Mesendoderm (in vitro differentiated cells): ENCODE results near the gene NCMAP.

Source experiments
- DNase-seq: peaks from one replicate; pipeline ENCODE4 v3.0.0; 2013
- H2AK5ac ChIP-seq: 2 replicates; pipeline ENCODE4 v1.6.1; 2013; ENCODE audit warnings: low read length, inconsistent platforms
- H2BK120ac ChIP-seq: 2 replicates; pipeline ENCODE4 v1.6.1; 2013; ENCODE audit warnings: low read depth, mild to moderate bottlenecking, low read length, moderate library complexity, mixed read lengths
- H2BK15ac ChIP-seq: replicated peaks from 2 replicates; pipeline ENCODE4 v1.6.1; 2013; ENCODE audit warnings: low read depth, mild to moderate bottlenecking, moderate library complexity
- H2BK5ac ChIP-seq: 2 replicates; pipeline ENCODE4 v1.6.1; 2013; ENCODE audit warnings: low read length, inconsistent platforms
- H3K18ac ChIP-seq: 2 replicates; pipeline ENCODE4 v1.6.1; 2013; ENCODE audit warnings: mild to moderate bottlenecking, low read length, mixed read lengths
- H3K23ac ChIP-seq: one replicate; pipeline ENCODE4 v1.6.1; 2013; ENCODE audit warnings: low read length
- H3K27ac ChIP-seq: 2 replicates; pipeline ENCODE4 v1.5.1; 2013; ENCODE audit warnings: low read depth, mild to moderate bottlenecking, inconsistent platforms, low read length, moderate library complexity
- H3K27me3 ChIP-seq: 2 replicates; pipeline ENCODE4 v1.6.1; 2013; ENCODE audit warnings: low read length, control low read depth, mild to moderate bottlenecking, inconsistent platforms; ENCODE audit not compliant: insufficient read depth, poor library complexity
- H3K36me3 ChIP-seq: 2 replicates; pipeline ENCODE4 v1.6.1; 2013; ENCODE audit warnings: low read length, inconsistent platforms; ENCODE audit not compliant: control insufficient read depth, insufficient read depth
- H3K4ac ChIP-seq: one replicate; pipeline ENCODE4 v1.6.1; 2013; ENCODE audit warnings: low read depth, mild to moderate bottlenecking, low read length, moderate library complexity
- H3K4me1 ChIP-seq: 2 replicates; pipeline ENCODE4 v1.6.1; 2013; ENCODE audit warnings: low read depth, low read length, inconsistent platforms; ENCODE audit not compliant: control insufficient read depth
- H3K4me2 ChIP-seq: 2 replicates; pipeline ENCODE4 v1.6.1; 2013; ENCODE audit warnings: low read length
- H3K4me3 ChIP-seq: 2 replicates; pipeline ENCODE4 v1.5.1; 2013; ENCODE audit warnings: mild to moderate bottlenecking, low read length
- H3K56ac ChIP-seq: one replicate; pipeline ENCODE4 v1.6.1; 2013; ENCODE audit warnings: low read length
- H3K79me1 ChIP-seq: 2 replicates; pipeline ENCODE4 v1.6.1; 2013; ENCODE audit warnings: low read length, inconsistent platforms
- H3K79me2 ChIP-seq: 2 replicates; pipeline ENCODE4 v1.6.1; 2013; ENCODE audit warnings: mild to moderate bottlenecking, low read length; ENCODE audit not compliant: control insufficient read depth, insufficient read depth
- H3K9ac ChIP-seq: 2 replicates; pipeline ENCODE4 v1.6.1; 2013; ENCODE audit warnings: low read length, inconsistent platforms
- H4K5ac ChIP-seq: one replicate; pipeline ENCODE4 v1.6.1; 2013; ENCODE audit warnings: low read length
- H4K8ac ChIP-seq: one replicate; pipeline ENCODE4 v1.6.1; 2013; ENCODE audit warnings: low read depth, mild to moderate bottlenecking, control low read depth, low read length, moderate library complexity
- WGBS: extraction: QIAGEN DNeasy Blood & Tissue Kit; methylation state at CpG from one replicate; pipeline ENCODE4 v1.1.7; 2013; ENCODE audit warnings: low lambda C conversion rate, missing lambda C conversion rate; ENCODE audit not compliant: insufficient coverage; ENCODE audit errors: extremely low coverage; 5-methylcytosine and 5-hydroxymethylcytosine counted together

The NCMAP gene

DNA sequence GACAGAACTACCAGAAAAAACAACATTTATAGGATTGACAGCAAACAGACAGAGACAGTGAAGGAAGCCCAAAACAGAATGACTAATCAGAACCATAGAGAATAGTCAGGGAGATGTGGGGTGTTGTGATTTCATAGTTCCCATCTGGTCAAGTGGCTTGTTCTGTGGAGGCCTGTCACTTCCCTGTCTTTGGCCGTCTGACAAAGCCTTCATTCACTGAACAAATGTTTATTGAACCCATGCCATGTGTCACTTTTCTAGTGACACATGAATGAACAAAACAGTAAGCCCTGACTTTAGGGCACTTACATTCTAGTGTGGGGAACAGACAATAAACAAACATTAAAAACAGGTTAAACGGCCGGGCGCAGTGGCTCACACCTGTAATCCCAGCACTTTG is 84.0 kb downstream of the NCMAP start:
- no peaks in the 10 kb centered on the region for H3K27me3 ChIP-seq
- no peak for DNase-seq
- H3K23ac ChIP-seq: no peak overlapping the region
- H3K27ac ChIP-seq: no peak overlapping the region
- H3K9ac ChIP-seq: no peak overlapping the region
- H3K79me1 ChIP-seq: no peaks in the 10 kb centered on the region
- no peak overlapping the region for H2BK15ac ChIP-seq
- peaks cover 16% of the 10 kb centered on the region for H3K79me2 ChIP-seq
- no peak overlapping the region for H2BK120ac ChIP-seq
- H2BK5ac ChIP-seq: no peak overlapping the region
- H3K18ac ChIP-seq: no peak overlapping the region
- WGBS: no CpG with 5 or more reads among the region's 4 CpGs
- no peak overlapping the region for H3K4me3 ChIP-seq
- no peaks in the 10 kb centered on the region for H3K36me3 ChIP-seq
- no peak overlapping the region for H2AK5ac ChIP-seq
- H3K56ac ChIP-seq: no peak overlapping the region
- no peak overlapping the region for H3K4ac ChIP-seq
- H4K8ac ChIP-seq: no peak overlapping the region
- H4K5ac ChIP-seq: no peak overlapping the region
- no peaks in the 10 kb centered on the region for H3K4me1 ChIP-seq
- H3K4me2 ChIP-seq: no peak overlapping the region

DNA sequence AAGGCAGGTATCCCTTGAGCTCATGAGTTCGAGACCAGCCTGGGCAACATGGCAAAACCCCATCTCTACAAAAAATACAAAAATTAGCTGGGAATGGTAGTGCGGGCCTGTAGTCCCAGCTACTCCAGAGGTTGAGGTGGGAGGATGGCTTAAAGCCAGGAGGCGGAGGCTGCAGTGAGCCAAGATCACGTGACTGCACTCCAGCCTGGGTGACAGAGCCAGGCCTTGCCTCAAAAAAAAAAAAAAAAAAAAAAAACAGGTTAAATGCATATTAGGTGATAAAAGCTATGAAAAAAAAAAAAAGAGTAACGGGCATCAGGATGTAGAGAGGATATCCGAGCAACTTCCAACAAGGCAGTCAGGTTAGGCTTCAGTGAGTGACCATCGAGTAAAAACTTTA is 84.4 kb downstream of the NCMAP start:
- DNase-seq: peak; percentile 14
- Histone ChIP-seq H4K5ac (no peak overlapping the region), H3K4ac (no peak overlapping the region), H3K27ac (no peak overlapping the region), H3K79me2 (peaks cover 20% of the 10 kb centered on the region), H3K27me3 (no peaks in the 10 kb centered on the region), H3K4me3 (no peak overlapping the region), H4K8ac (no peak overlapping the region), H3K36me3 (no peaks in the 10 kb centered on the region), H3K4me1 (no peaks in the 10 kb centered on the region), H3K56ac (no peak overlapping the region), H2BK120ac (no peak overlapping the region), H2BK15ac (no peak overlapping the region), H3K79me1 (no peaks in the 10 kb centered on the region), H3K4me2 (no peak overlapping the region), H3K18ac (no peak overlapping the region), H3K23ac (no peak overlapping the region), H2BK5ac (no peak overlapping the region), H3K9ac (no peak overlapping the region), H2AK5ac (no peak overlapping the region)
- WGBS: no CpG with 5 or more reads among the region's 7 CpGs

DNA sequence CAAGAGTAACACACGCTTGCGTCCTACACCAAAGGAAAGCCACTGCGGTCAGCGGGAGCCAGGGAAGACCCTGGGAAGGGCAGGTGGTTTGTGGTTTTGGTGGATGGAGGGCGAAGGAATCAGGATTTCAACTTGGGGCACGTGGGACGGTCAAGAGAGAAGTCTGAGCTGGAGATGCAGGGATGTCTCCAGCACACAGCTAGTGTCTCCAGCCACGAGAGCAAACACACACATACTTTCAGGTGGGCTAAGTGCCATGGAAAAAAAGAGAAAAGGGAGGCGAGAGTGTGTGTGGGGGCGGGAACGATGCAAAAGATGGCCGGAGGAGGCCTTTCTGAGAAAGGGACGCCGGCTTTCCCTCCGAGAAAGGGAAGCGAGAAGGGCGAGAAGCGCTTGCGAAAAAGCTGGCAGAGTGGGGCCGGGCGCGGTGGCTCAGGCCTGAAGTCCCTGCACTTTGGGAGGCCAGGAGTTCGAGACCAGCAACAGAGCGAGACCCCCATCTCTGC is 85.8 kb downstream of the NCMAP start:
- peak overlapping the region; percentile 15 for H2AK5ac ChIP-seq
- no peak overlapping the region for H3K27ac ChIP-seq
- H2BK15ac ChIP-seq: no peak overlapping the region
- H3K4ac ChIP-seq: no peak overlapping the region
- no peaks in the 10 kb centered on the region for H3K27me3 ChIP-seq
- no CpG with 5 or more reads among the region's 24 CpGs for WGBS
- H4K8ac ChIP-seq: no peak overlapping the region
- peaks cover 2% of the 10 kb centered on the region for H3K36me3 ChIP-seq
- no peak overlapping the region for H4K5ac ChIP-seq
- H3K79me2 ChIP-seq: peaks cover 28% of the 10 kb centered on the region
- H3K4me2 ChIP-seq: peak overlapping the region; percentile 3
- peaks cover 3% of the 10 kb centered on the region for H3K79me1 ChIP-seq
- H3K56ac ChIP-seq: peak overlapping the region; percentile 53
- no peak overlapping the region for H3K18ac ChIP-seq
- peak overlapping the region; percentile 59 for H3K23ac ChIP-seq
- no peak overlapping the region for H3K4me3 ChIP-seq
- H2BK5ac ChIP-seq: no peak overlapping the region
- DNase-seq: peak; percentile 37
- H2BK120ac ChIP-seq: no peak overlapping the region
- H3K9ac ChIP-seq: peak overlapping the region; percentile 39
- no peaks in the 10 kb centered on the region for H3K4me1 ChIP-seq

DNA sequence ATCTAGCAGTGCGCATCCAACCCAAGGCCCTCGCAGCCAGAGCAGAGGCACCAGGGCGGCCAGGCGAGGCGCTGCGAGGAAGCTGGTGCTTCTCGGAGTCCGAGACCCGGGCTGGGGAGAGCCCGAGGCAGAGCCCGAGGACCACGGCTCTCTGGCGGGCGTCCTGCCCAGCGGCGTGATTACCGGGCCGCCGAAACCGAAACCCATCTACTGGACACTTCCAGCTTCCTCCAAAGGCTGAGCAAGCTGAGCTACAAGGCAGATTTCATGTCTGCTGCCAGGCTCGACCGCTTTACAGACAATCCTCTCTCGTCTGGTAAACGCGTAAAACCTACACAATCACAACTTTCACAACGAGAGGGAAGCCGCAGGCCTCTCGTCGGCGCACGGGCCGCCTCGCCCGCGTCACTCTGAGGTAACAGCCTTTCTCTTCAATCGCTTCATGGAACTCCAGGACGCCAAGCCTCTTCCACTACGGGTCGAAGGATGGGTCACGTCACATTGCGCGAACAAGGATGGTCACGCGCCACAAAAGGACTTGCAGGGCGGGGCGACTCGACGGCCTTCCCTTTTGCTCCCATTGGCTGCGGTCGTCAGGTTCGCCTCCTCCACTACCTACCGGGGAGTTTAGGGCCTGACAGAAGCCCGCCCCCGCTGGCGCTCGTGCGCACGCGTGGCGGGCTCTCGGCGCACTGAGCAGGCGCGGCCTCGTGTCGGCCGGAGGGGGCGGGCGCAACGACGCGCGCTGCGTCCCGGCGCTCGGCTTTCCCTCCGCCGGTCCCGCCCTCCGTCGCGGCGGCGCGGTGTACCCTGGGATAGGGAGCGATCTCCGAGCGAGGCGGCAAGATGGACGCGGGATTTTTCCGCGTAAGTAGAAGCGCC is 86.8 kb downstream of the NCMAP start, which contains the start of gene SRRM1:
Gene SRRM1 (plus strand): TSS at position 822 of the 882 bp plus-strand sequence. CDS start 25 bp downstream, at position 847.
- WGBS: no CpG with 5 or more reads among the region's 95 CpGs
- H4K8ac ChIP-seq: no peak within 1 kb of the TSS
- H3K4ac ChIP-seq: peak within 1 kb of the TSS; percentile 90
- H3K27me3 ChIP-seq: no peaks in the 10 kb centered on the region
- H3K4me1 ChIP-seq: no peaks in the 10 kb centered on the region
- H2BK15ac ChIP-seq: no peak within 1 kb of the TSS
- no peak within 1 kb of the TSS for H4K5ac ChIP-seq
- peak within 1 kb of the TSS; percentile 99 for H3K9ac ChIP-seq
- H3K4me3 ChIP-seq: peak within 1 kb of the TSS; percentile 92
- H3K23ac ChIP-seq: peak within 1 kb of the TSS; percentile 98
- peak within 1 kb of the TSS; percentile 62 for H2AK5ac ChIP-seq
- peaks cover 4% of the 10 kb centered on the region for H3K36me3 ChIP-seq
- peak within 1 kb of the TSS; percentile 99 for H3K4me2 ChIP-seq
- peak within 1 kb of the TSS; percentile 98 for H3K56ac ChIP-seq
- peak within 1 kb of the TSS; percentile 81 for H3K18ac ChIP-seq
- H2BK5ac ChIP-seq: peak within 1 kb of the TSS; percentile 75
- peak within 1 kb of the TSS; percentile 99 for H3K27ac ChIP-seq
- H3K79me1 ChIP-seq: peaks cover 5% of the 10 kb centered on the region
- peaks cover 30% of the 10 kb centered on the region for H3K79me2 ChIP-seq
- H2BK120ac ChIP-seq: peak within 1 kb of the TSS; percentile 7
- peak; percentile 100 for DNase-seq

DNA sequence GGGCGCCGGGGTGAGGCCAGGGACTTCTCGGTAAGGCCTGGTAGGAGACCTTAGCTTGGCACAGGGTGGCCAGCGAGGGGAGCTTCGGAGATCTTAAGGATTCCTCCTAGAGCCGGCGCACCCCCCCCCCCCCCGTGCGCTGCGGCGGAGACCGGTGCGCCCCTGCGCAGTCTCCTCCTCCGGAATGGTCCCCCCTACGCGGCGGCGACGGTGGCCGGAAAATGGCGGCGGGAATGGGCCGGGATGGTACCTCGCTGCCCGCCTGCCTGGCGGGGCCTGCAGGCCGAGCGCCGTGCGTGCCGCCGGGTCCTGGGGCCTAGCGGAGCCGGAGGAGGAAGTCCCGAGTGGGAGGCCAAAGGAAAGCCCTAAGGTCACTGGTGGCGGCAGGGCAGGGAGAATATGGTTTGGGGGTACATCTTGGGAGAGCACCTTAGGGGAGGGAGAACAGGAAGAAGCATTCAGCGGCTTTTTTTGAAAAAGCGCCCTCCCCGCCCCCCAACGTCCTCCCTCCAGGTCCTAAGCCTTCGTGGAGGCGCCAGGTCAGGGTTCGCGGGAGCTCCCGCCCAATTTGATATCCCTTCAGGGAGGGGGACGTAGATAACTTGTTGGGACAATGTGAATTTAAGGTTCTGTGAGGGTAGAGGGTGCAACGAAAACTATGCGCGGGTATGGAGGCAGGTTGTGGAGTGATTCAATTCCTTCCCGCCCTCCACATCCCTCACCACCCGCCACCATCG is 87.6 kb downstream of the NCMAP start:
- no peak overlapping the region for H4K5ac ChIP-seq
- no peak overlapping the region for H4K8ac ChIP-seq
- H2AK5ac ChIP-seq: no peak overlapping the region
- H2BK15ac ChIP-seq: no peak overlapping the region
- peak overlapping the region; percentile 81 for H3K9ac ChIP-seq
- H3K4ac ChIP-seq: peak overlapping the region; percentile 90
- peaks cover 4% of the 10 kb centered on the region for H3K36me3 ChIP-seq
- peaks cover 7% of the 10 kb centered on the region for H3K79me1 ChIP-seq
- peak overlapping the region; percentile 98 for H3K23ac ChIP-seq
- no CpG with 5 or more reads among the region's 53 CpGs for WGBS
- peak overlapping the region; percentile 46 for H3K18ac ChIP-seq
- peak overlapping the region; percentile 32 for H2BK5ac ChIP-seq
- peak overlapping the region; percentile 92 for H3K4me3 ChIP-seq
- H3K56ac ChIP-seq: peak overlapping the region; percentile 86
- peaks cover 32% of the 10 kb centered on the region for H3K79me2 ChIP-seq
- DNase-seq: peak; percentile 51
- no peaks in the 10 kb centered on the region for H3K27me3 ChIP-seq
- peak overlapping the region; percentile 99 for H3K4me2 ChIP-seq
- peak overlapping the region; percentile 7 for H2BK120ac ChIP-seq
- peak overlapping the region; percentile 87 for H3K27ac ChIP-seq
- H3K4me1 ChIP-seq: no peaks in the 10 kb centered on the region
